ENCODE data around the gene RNF121. TPM values are rescaled to one million over a fixed set of nuclear protein-coding genes. Genes with fewer than 3 reads are reported as not detected.

The RNF121 gene
- total RNA-seq, 1 experiment from 2014 or later = 56.9 TPM

DNA sequence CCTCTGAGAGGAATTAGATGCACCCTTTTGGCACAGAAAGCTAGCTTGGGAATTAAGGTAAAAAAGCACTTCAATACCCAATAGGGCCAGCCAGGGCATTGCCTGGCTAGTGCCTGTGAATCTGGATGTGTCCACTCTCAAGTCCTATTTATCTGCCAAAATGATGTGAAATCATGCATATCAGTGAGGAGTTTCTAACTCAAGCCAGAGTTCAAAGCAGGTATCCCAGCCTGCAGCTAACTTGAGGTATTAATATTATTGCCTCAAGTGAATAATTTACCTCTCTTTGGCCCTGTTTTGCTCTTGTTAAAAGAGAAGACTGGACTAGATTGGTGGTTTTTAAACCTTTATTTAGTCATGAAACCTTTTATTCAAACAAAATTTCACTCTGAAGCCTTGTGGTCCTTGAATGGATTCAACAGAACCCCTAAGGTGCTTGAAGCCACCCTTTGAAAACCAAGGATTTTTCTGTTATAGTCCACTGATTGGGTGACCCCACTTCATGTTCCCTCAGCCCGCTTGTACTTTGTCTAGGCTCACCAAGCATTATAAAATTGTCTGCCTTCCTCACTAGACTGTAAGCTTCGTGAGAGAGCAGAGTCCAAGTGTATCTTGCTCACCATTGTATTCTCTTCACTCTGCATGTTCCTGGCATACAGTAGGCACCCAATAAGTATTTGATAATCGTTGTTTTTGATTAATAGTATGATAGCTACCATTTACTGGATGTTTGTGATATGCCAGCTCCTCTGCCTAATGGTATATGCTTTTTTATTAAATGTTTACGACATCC lies 4.5 kb downstream of the RNF121 start:
- no peak overlapping the region for H2BK20ac ChIP-seq (ENCODE audit: low read depth, low read length, poor library complexity, severe bottlenecking)
- no peak for DNase-seq
- Mint-ChIP-seq H3K9me3 (no peaks in the 10 kb centered on the region), H3K27ac (no peak overlapping the region), H3K4me1 (peaks cover 9 to 20% of the 10 kb centered on the region in 2 experiments), H3K4me3 (no peak overlapping the region), H3K27me3 (ENCODE audit: low read depth) (no peaks in the 10 kb centered on the region), H3K36me3 (ENCODE audit: insufficient read depth in 1 of 3, low read depth in 3 of 3) (peaks cover 0 to 5% (median 1%) of the 10 kb centered on the region in 3 experiments; a peak in 3 of 7 replicates)
- no peak overlapping the region for H4K91ac ChIP-seq (ENCODE audit: insufficient read length, low read depth, low read length)
- no peak overlapping the region for H3K23ac ChIP-seq (ENCODE audit: insufficient read length, low read depth, low read length)
- no peak overlapping the region for H4K5ac ChIP-seq (ENCODE audit: insufficient read length, low read depth, low read length)
- H3K9me3 ChIP-seq (ENCODE audit: control insufficient read depth, low read depth, low read length) = no peaks in the 10 kb centered on the region
- H3T11ph ChIP-seq (ENCODE audit: low read length) = no peak overlapping the region
- H3K4me2 ChIP-seq (ENCODE audit: insufficient read depth, insufficient read length, low read length) = no peak overlapping the region
- H3K4ac ChIP-seq (ENCODE audit: low read depth, low read length) = no peak overlapping the region
- H3K56ac ChIP-seq (ENCODE audit: insufficient read length, low read depth, low read length) = no peak overlapping the region
- H2AK5ac ChIP-seq (ENCODE audit: insufficient read length, low read length) = no peak overlapping the region
- H2BK12ac ChIP-seq (ENCODE audit: insufficient read length, low read depth, low read length) = no peak overlapping the region
- no peaks in the 10 kb centered on the region for H3K27me3 ChIP-seq (ENCODE audit: insufficient read depth, low read length)
- H4K8ac ChIP-seq (replicated peaks; ENCODE audit: insufficient read length, low read depth, low read length) = no peak overlapping the region
- no peak overlapping the region for H3K18ac ChIP-seq (ENCODE audit: insufficient read length, low read depth, low read length)
- no peak overlapping the region for H3K9ac ChIP-seq (ENCODE audit: extremely low read depth, insufficient read length, low read length)
- no peak overlapping the region for H2AFZ ChIP-seq (ENCODE audit: low read length)
- no CpG with 5 or more reads among the region's 4 CpGs for WGBS (ENCODE audit: extremely low coverage, insufficient read length, low lambda C conversion rate)
- no peak overlapping the region for H2BK120ac ChIP-seq (ENCODE audit: low read depth, low read length, poor library complexity, severe bottlenecking)
- peaks cover 17% of the 10 kb centered on the region for H3K79me1 ChIP-seq (ENCODE audit: insufficient read depth, low read depth, low read length, poor library complexity, severe bottlenecking)
- H3K14ac ChIP-seq (ENCODE audit: insufficient read depth, low read length) = no peak overlapping the region
- no peak overlapping the region for H2BK15ac ChIP-seq (ENCODE audit: low read depth, low read length)
- H3K4me1 ChIP-seq (ENCODE audit: insufficient read depth, low read length) = no peaks in the 10 kb centered on the region; the same call in 1 of the 2 replicates
- no peaks in the 10 kb centered on the region for H4K20me1 ChIP-seq (ENCODE audit: control insufficient read depth, insufficient read depth, insufficient read length)
- H3K27ac ChIP-seq (ENCODE audit: insufficient read length, low read depth, low read length) = no peak overlapping the region
- no peak overlapping the region for H2BK5ac ChIP-seq (ENCODE audit: insufficient read length, low read length)
- no peak for TF ChIP-seq CTCF (conservative IDR thresholded peaks at IDR 0.05)
- H3K79me2 ChIP-seq (ENCODE audit: insufficient read depth, low read length) = peaks cover 39% of the 10 kb centered on the region
- H3K23me2 ChIP-seq (ENCODE audit: insufficient read length, low read depth, low read length, poor library complexity, severe bottlenecking) = peaks cover 5% of the 10 kb centered on the region

Measured in H9 (cell line).